Panc1 (cell line): ENCODE results near the gene ZFP57.

ENCODE experiments used
- CTCF ChIP-seq: fragments of 450-650 bp; IDR thresholded peaks from 2 replicates; pipeline ENCODE4 v1.5.1; 2017; ENCODE audit warnings: mild to moderate bottlenecking
- POLR2AphosphoS5 ChIP-seq: IDR thresholded peaks from 2 replicates; pipeline ENCODE4 v1.6.1; 2012; ENCODE audit warnings: mild to moderate bottlenecking, low read depth, low read length, moderate library complexity
- REST ChIP-seq, 2 experiments: IDR thresholded peaks; 2 replicates each; pipeline ENCODE4 v1.6.1; 2011 to 2012; ENCODE audit warnings: low read depth in 2 of 2, control low read depth in 1 of 2, low read length in 1 of 2, mild to moderate bottlenecking in 1 of 2, moderate library complexity in 1 of 2; ENCODE audit not compliant: insufficient read depth in 1 of 2
- SIN3A ChIP-seq: IDR thresholded peaks from 2 replicates; pipeline ENCODE4 v1.6.1; 2012; ENCODE audit warnings: low read depth, mild to moderate bottlenecking, low read length, moderate library complexity, borderline replicate concordance; ENCODE audit not compliant: insufficient read depth
- TCF7L2 ChIP-seq: IDR thresholded peaks from 2 replicates; pipeline ENCODE4 v1.6.1; 2011; ENCODE audit warnings: mild to moderate bottlenecking, low read depth, low read length, inconsistent platforms

GRCh38 chr6:29676981-29677601, 3.9 kb downstream of the ZFP57 start:
- TF ChIP-seq CTCF (no peak), POLR2AphosphoS5 (no peak), TCF7L2 (no peak), SIN3A (no peak), REST (IDR thresholded peaks at IDR 0.05; ENCODE audit: insufficient read depth in 1 of 2, low read depth in 2 of 2, low read length in 1 of 2) (no peak)
